HCT116 (cell line): ENCODE measurements around the gene DPYSL5. TPM values are rescaled to one million over a fixed set of nuclear protein-coding genes. Genes with fewer than 3 reads are reported as not detected.

Experiments
- ATAC-seq: fragments of 200-7000 bp; cut with Tn5 transposase; 2 replicates; pipeline ENCODE4 v1.9.1; 2020; ENCODE audit warnings: mild to moderate bottlenecking, moderate library complexity
- BruUV-seq: library from RNA; stranded (reverse); fragments of 400-500 nt; replicated peaks from 2 replicates; lab custom pipeline; 2021; lab: Mats Ljungman, UMichigan
- CTCF ChIA-PET: fragments of 300-600 bp; sonication (Branson Sonifier 250); formaldehyde crosslinking; loops from one replicate; lab custom pipeline; 2021; ENCODE audit warnings: antibody characterized with exemption; lab: Charles Lee
- POLR2A ChIA-PET: fragments of 300-600, 350-600 bp; sonication (Branson Sonifier 250); formaldehyde crosslinking; loops from one replicate; lab custom pipeline; 2021; ENCODE audit warnings: antibody characterized with exemption; lab: Charles Lee
- RAD21 ChIA-PET, 2 experiments: fragments of 300-600 bp; sonication (Branson Sonifier 250); formaldehyde crosslinking; loops; one replicate each; lab custom pipeline; 2023; ENCODE audit warnings: low total read pairs in 2 of 2; ENCODE audit not compliant: uncharacterized antibody in 2 of 2, unreplicated experiment in 2 of 2, low non-redundant PET in 1 of 2; lab: Charles Lee
- DNase-seq: peaks from one replicate; pipeline ENCODE4 v3.0.0-alpha.2; 2010; ENCODE audit warnings: low read depth, low spot score
- H2AFZ ChIP-seq: fragments of 200-600 bp; shearing (Covaris generic), sonication (generic); 2 replicates; pipeline ENCODE4 v1.6.1; 2017; ENCODE audit warnings: low read depth, mixed run types, mixed read lengths, antibody characterized with exemption, low read length; ENCODE audit not compliant: poor library complexity, severe bottlenecking
- H3K27ac ChIP-seq: 2 replicates; pipeline ENCODE4 v1.5.1; 2012; ENCODE audit warnings: low read depth, low read length
- H3K27me3 ChIP-seq: fragments of 200-600 bp; sonication (generic); 2 replicates; pipeline ENCODE4 v1.6.1; 2016; ENCODE audit warnings: mixed run types, low read length, mixed read lengths; ENCODE audit not compliant: insufficient read depth
- H3K36me3 ChIP-seq, 2 experiments: fragments of 200-500 bp in 1 of 2; fragments of 200-600 bp in 1 of 2; sonication (Bioruptor generic) in 1 of 2; sonication (generic) in 1 of 2; 2 replicates each; pipeline versions ENCODE4 v1.5.1 to v1.6.1; 2014 to 2016; ENCODE audit warnings: low read length in 2 of 2, inconsistent platforms in 1 of 2, mixed read lengths in 1 of 2, mixed run types in 1 of 2; ENCODE audit not compliant: insufficient read depth in 2 of 2, control insufficient read depth in 1 of 2
- H3K4me1 ChIP-seq, 2 experiments: fragments of 200-600 bp in 1 of 2; sonication (generic) in 1 of 2; 2 replicates each; pipeline versions ENCODE4 v1.5.1 to v1.6.1; 2012 to 2017; ENCODE audit warnings: low read length in 2 of 2, inconsistent platforms in 1 of 2, mild to moderate bottlenecking in 1 of 2, mixed read lengths in 1 of 2, mixed run types in 1 of 2, moderate library complexity in 1 of 2; ENCODE audit not compliant: insufficient read depth in 2 of 2, control insufficient read depth in 1 of 2
- H3K4me2 ChIP-seq: fragments of 200-600 bp; sonication (generic); 2 replicates; pipeline ENCODE4 v1.6.1; 2017; ENCODE audit warnings: mixed run types, low read length, mixed read lengths
- H3K4me3 ChIP-seq, 2 experiments: fragments of 200-600 bp in 1 of 2; sonication (generic) in 1 of 2; replicated peaks in 1 of 2; 2 replicates each; pipeline ENCODE4 v1.5.1; 2011 to 2016; ENCODE audit warnings: low read length in 2 of 2, control low read depth in 1 of 2, low read depth in 1 of 2, mild to moderate bottlenecking in 1 of 2, mixed read lengths in 1 of 2, mixed run types in 1 of 2
- H3K79me2 ChIP-seq: fragments of 200-600 bp; sonication (generic); 2 replicates; pipeline ENCODE4 v1.6.1; 2017; ENCODE audit warnings: mild to moderate bottlenecking, mixed run types, low read length, moderate library complexity, mixed read lengths; ENCODE audit not compliant: insufficient read depth
- H3K9ac ChIP-seq: fragments of 200-600 bp; sonication (generic); 2 replicates; pipeline ENCODE4 v1.6.1; 2016; ENCODE audit warnings: low read length, mixed read lengths
- H3K9me2 ChIP-seq: fragments of 200-600 bp; sonication (generic), shearing (Covaris generic); 2 replicates; pipeline ENCODE4 v1.6.1; 2017; ENCODE audit warnings: mixed run types, mild to moderate bottlenecking, moderate library complexity; ENCODE audit not compliant: insufficient read depth
- H3K9me3 ChIP-seq, 2 experiments: fragments of 200-500 bp in 1 of 2; fragments of 200-600 bp in 1 of 2; sonication (Bioruptor generic) in 1 of 2; sonication (generic) in 1 of 2; 2 replicates each; pipeline ENCODE4 v1.6.1; 2014 to 2017; ENCODE audit warnings: low read length in 2 of 2, mixed read lengths in 2 of 2, inconsistent platforms in 1 of 2, low read depth in 1 of 2, mild to moderate bottlenecking in 1 of 2, mixed run types in 1 of 2, moderate library complexity in 1 of 2; ENCODE audit not compliant: control insufficient read depth in 1 of 2, insufficient read depth in 1 of 2
- H4K20me1 ChIP-seq: fragments of 200-600 bp; sonication (generic), shearing (Covaris generic); 2 replicates; pipeline ENCODE4 v1.6.1; 2017; ENCODE audit warnings: mixed run types, mild to moderate bottlenecking, moderate library complexity; ENCODE audit not compliant: insufficient read depth
- CBX3 ChIP-seq: IDR thresholded peaks from 2 replicates; pipeline ENCODE4 v1.6.1; 2012; ENCODE audit warnings: low read depth
- EGR1 ChIP-seq: IDR thresholded peaks from 2 replicates; pipeline ENCODE4 v1.6.1; 2012; ENCODE audit warnings: low read depth
- ELF1 ChIP-seq: IDR thresholded peaks from 2 replicates; pipeline ENCODE4 v1.6.1; 2012; ENCODE audit warnings: low read depth, borderline replicate concordance
- EZH2 ChIP-seq: fragments of 200-600 bp; sonication (generic); IDR thresholded peaks from 2 replicates; pipeline ENCODE4 v1.6.1; 2017; ENCODE audit warnings: antibody characterized with exemption, mixed run types
- JUND ChIP-seq: IDR thresholded peaks from 2 replicates; pipeline ENCODE4 v1.6.1; 2012
- POLR2A ChIP-seq: IDR thresholded peaks from 2 replicates; pipeline ENCODE4 v1.7.0; 2011; ENCODE audit warnings: borderline replicate concordance; ENCODE audit not compliant: insufficient read depth, insufficient read length; ENCODE audit errors: extremely low read depth
- POLR2AphosphoS5 ChIP-seq: IDR thresholded peaks from 2 replicates; pipeline ENCODE4 v1.6.1; 2011; ENCODE audit warnings: mild to moderate bottlenecking, low read depth, low read length, moderate library complexity
- RAD21 ChIP-seq: IDR thresholded peaks from 2 replicates; pipeline ENCODE4 v1.6.1; 2012; ENCODE audit warnings: low read depth, mild to moderate bottlenecking
- SIN3A ChIP-seq: IDR thresholded peaks from 2 replicates; pipeline ENCODE4 v1.6.1; 2012; ENCODE audit warnings: low read depth
- SRF ChIP-seq: IDR thresholded peaks from 2 replicates; pipeline ENCODE4 v1.6.1; 2012; ENCODE audit warnings: low read depth
- TCF7L2 ChIP-seq: IDR thresholded peaks from 2 replicates; pipeline ENCODE4 v1.7.0; 2011; ENCODE audit warnings: borderline replicate concordance, inconsistent platforms; ENCODE audit not compliant: insufficient read depth, insufficient read length; ENCODE audit errors: extremely low read depth
- YY1 ChIP-seq: IDR thresholded peaks from 2 replicates; pipeline ENCODE4 v1.6.1; 2011; ENCODE audit warnings: low read length, low read depth, moderate library complexity, mild to moderate bottlenecking; ENCODE audit not compliant: insufficient replicate concordance; ENCODE audit errors: extremely low read depth
- ZFX ChIP-seq: fragments of 450-650 bp; IDR thresholded peaks from 2 replicates; pipeline ENCODE4 v1.6.1; 2017
- ZNF274 ChIP-seq: fragments of 200-500 bp; sonication (Bioruptor generic); IDR thresholded peaks from 2 replicates; pipeline ENCODE4 v1.6.1; 2014; ENCODE audit warnings: mild to moderate bottlenecking, low read depth, low read length, inconsistent platforms
- intact Hi-C: fragments of 100-400 bp; cut with micrococcal nuclease; formaldehyde crosslinking; loops from 2 replicates; pipeline ENCODE4 v1.10.0; 2022
- total RNA-seq: library from RNA; stranded (reverse); gene quantifications from one replicate; pipeline ENCODE4 v1.2.1, GENCODE V29; 2021; ENCODE audit not compliant: unreplicated experiment
- TF ChIP-seq, protein P1 (sequence below): IDR thresholded peaks from 2 replicates; pipeline ENCODE4 v1.6.1; 2012; ENCODE audit warnings: low read depth
- TF ChIP-seq, protein P2 (sequence below): IDR thresholded peaks from 2 replicates; pipeline ENCODE4 v1.6.1; 2012
- TF ChIP-seq, protein P3 (sequence below): IDR thresholded peaks from 2 replicates; pipeline ENCODE4 v1.6.1; 2012
- TF ChIP-seq, protein P4 (sequence below), 3 experiments: fragments of 200-600 bp in 1 of 3; sonication (generic) in 1 of 3; IDR thresholded peaks in 2 of 3; conservative IDR thresholded peaks in 1 of 3; 2 replicates each; pipeline ENCODE4 v1.5.1; 2012 to 2017; ENCODE audit warnings: low read depth in 2 of 3, low read length in 2 of 3, antibody characterized with exemption in 1 of 3, borderline replicate concordance in 1 of 3, control low read depth in 1 of 3, mild to moderate bottlenecking in 1 of 3, mixed read lengths in 1 of 3, mixed run types in 1 of 3, moderate library complexity in 1 of 3; ENCODE audit not compliant: insufficient read depth in 1 of 3
- TF ChIP-seq, protein P5 (sequence below): IDR thresholded peaks from 2 replicates; pipeline ENCODE4 v1.6.1; 2011; ENCODE audit warnings: mild to moderate bottlenecking, low read length, moderate library complexity; ENCODE audit not compliant: insufficient replicate concordance; ENCODE audit errors: extremely low read depth

DPYSL5 gene
- total RNA-seq, 1 experiment from 2014 or later: 8.4 TPM

DNA sequence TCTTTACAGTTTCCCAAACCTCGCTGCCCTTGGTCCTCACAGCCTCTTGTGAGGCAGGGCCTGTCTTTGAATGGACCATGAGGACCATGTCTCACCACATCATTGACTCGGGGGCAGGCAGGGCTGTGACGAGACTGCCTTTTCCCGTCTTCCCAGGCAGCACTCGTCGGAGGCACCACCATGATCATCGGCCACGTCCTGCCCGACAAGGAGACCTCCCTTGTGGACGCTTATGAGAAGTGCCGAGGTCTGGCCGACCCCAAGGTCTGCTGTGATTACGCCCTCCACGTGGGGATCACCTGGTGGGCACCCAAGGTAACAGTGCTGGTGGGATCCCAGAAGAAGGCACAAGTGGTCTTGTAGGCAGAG, 76.8 kb downstream of the DPYSL5 start:
- CTCF ChIA-PET: no interaction called here
- Histone ChIP-seq H3K9me3 (no peaks in the 10 kb centered on the region), H3K9ac (no peak overlapping the region), H3K79me2 (no peaks in the 10 kb centered on the region), H3K27me3 (no peaks in the 10 kb centered on the region), H3K27ac (no peak overlapping the region), H3K4me2 (no peak overlapping the region), H3K9me2 (no peaks in the 10 kb centered on the region), H3K4me3 (no peak overlapping the region), H2AFZ (no peak overlapping the region), H3K36me3 (no peaks in the 10 kb centered on the region), H3K4me1 (peaks cover 4 to 9% of the 10 kb centered on the region in 2 experiments; a peak in 1 of 4 replicates), H4K20me1 (no peaks in the 10 kb centered on the region)
- intact Hi-C loops: no loop called here
- ATAC-seq (no peak), DNase-seq (no peak)
- TF ChIP-seq RAD21: no peak
- TF ChIP-seq EZH2: no peak
- TF ChIP-seq YY1: no peak
- TF ChIP-seq TCF7L2: no peak
- TF ChIP-seq, protein P1, sequence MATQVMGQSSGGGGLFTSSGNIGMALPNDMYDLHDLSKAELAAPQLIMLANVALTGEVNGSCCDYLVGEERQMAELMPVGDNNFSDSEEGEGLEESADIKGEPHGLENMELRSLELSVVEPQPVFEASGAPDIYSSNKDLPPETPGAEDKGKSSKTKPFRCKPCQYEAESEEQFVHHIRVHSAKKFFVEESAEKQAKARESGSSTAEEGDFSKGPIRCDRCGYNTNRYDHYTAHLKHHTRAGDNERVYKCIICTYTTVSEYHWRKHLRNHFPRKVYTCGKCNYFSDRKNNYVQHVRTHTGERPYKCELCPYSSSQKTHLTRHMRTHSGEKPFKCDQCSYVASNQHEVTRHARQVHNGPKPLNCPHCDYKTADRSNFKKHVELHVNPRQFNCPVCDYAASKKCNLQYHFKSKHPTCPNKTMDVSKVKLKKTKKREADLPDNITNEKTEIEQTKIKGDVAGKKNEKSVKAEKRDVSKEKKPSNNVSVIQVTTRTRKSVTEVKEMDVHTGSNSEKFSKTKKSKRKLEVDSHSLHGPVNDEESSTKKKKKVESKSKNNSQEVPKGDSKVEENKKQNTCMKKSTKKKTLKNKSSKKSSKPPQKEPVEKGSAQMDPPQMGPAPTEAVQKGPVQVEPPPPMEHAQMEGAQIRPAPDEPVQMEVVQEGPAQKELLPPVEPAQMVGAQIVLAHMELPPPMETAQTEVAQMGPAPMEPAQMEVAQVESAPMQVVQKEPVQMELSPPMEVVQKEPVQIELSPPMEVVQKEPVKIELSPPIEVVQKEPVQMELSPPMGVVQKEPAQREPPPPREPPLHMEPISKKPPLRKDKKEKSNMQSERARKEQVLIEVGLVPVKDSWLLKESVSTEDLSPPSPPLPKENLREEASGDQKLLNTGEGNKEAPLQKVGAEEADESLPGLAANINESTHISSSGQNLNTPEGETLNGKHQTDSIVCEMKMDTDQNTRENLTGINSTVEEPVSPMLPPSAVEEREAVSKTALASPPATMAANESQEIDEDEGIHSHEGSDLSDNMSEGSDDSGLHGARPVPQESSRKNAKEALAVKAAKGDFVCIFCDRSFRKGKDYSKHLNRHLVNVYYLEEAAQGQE: no peak
- TF ChIP-seq EGR1: no peak
- TF ChIP-seq, protein P2, sequence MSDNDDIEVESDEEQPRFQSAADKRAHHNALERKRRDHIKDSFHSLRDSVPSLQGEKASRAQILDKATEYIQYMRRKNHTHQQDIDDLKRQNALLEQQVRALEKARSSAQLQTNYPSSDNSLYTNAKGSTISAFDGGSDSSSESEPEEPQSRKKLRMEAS: no peak
- no peak for TF ChIP-seq POLR2A
- no peak for TF ChIP-seq ZFX
- TF ChIP-seq, protein P3, sequence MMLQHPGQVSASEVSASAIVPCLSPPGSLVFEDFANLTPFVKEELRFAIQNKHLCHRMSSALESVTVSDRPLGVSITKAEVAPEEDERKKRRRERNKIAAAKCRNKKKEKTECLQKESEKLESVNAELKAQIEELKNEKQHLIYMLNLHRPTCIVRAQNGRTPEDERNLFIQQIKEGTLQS: no peak
- no peak for TF ChIP-seq POLR2AphosphoS5
- no peak for TF ChIP-seq ELF1
- TF ChIP-seq, protein P4, sequence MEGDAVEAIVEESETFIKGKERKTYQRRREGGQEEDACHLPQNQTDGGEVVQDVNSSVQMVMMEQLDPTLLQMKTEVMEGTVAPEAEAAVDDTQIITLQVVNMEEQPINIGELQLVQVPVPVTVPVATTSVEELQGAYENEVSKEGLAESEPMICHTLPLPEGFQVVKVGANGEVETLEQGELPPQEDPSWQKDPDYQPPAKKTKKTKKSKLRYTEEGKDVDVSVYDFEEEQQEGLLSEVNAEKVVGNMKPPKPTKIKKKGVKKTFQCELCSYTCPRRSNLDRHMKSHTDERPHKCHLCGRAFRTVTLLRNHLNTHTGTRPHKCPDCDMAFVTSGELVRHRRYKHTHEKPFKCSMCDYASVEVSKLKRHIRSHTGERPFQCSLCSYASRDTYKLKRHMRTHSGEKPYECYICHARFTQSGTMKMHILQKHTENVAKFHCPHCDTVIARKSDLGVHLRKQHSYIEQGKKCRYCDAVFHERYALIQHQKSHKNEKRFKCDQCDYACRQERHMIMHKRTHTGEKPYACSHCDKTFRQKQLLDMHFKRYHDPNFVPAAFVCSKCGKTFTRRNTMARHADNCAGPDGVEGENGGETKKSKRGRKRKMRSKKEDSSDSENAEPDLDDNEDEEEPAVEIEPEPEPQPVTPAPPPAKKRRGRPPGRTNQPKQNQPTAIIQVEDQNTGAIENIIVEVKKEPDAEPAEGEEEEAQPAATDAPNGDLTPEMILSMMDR (IDR thresholded peaks at IDR 0.05 in 2 of 3, conservative IDR thresholded peaks at IDR 0.05 in 1 of 3; ENCODE audit: borderline replicate concordance in 1 of 3, insufficient read depth in 1 of 3, low read depth in 2 of 3, low read length in 2 of 3): no peak
- TF ChIP-seq, protein P5, sequence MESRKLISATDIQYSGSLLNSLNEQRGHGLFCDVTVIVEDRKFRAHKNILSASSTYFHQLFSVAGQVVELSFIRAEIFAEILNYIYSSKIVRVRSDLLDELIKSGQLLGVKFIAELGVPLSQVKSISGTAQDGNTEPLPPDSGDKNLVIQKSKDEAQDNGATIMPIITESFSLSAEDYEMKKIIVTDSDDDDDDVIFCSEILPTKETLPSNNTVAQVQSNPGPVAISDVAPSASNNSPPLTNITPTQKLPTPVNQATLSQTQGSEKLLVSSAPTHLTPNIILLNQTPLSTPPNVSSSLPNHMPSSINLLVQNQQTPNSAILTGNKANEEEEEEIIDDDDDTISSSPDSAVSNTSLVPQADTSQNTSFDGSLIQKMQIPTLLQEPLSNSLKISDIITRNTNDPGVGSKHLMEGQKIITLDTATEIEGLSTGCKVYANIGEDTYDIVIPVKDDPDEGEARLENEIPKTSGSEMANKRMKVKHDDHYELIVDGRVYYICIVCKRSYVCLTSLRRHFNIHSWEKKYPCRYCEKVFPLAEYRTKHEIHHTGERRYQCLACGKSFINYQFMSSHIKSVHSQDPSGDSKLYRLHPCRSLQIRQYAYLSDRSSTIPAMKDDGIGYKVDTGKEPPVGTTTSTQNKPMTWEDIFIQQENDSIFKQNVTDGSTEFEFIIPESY: no peak
- TF ChIP-seq SIN3A: no peak
- TF ChIP-seq JUND: no peak
- no peak for TF ChIP-seq CBX3
- TF ChIP-seq ZNF274: no peak
- no peak for TF ChIP-seq SRF
- RAD21 ChIA-PET: no interaction called here
- POLR2A ChIA-PET: no interaction called here
- BruUV-seq: no TSS peak
